Progenitor cell of endocrine pancreas (in vitro differentiated cells): Measurements from ENCODE around the gene DOCK6. TPM values are rescaled to one million over a fixed set of nuclear protein-coding genes. Genes with fewer than 3 reads are reported as not detected.

Source experiments
- DNase-seq: peaks from one replicate; pipeline ENCODE4 v3.0.0; 2021; ENCODE audit warnings: low spot score; ENCODE audit not compliant: unreplicated experiment
- H3K27ac Mint-ChIP-seq: 2 replicates; pipeline ENCODE4 v1.8.0; 2021; ENCODE audit warnings: mild to moderate bottlenecking, moderate library complexity, mixed read lengths
- H3K27me3 Mint-ChIP-seq: 2 replicates; pipeline ENCODE4 v1.8.0; 2021; ENCODE audit warnings: mixed read lengths
- H3K36me3 Mint-ChIP-seq: 2 replicates; pipeline ENCODE4 v1.8.0; 2022; ENCODE audit warnings: mixed read lengths; ENCODE audit not compliant: insufficient read depth
- H3K4me1 Mint-ChIP-seq: 2 replicates; pipeline ENCODE4 v1.8.0; 2021; ENCODE audit warnings: low read depth, mixed read lengths
- H3K4me3 Mint-ChIP-seq: 2 replicates; pipeline ENCODE4 v1.8.0; 2021; ENCODE audit warnings: low read depth, mild to moderate bottlenecking, moderate library complexity, mixed read lengths
- H3K9me3 Mint-ChIP-seq: 2 replicates; pipeline ENCODE4 v1.8.0; 2021; ENCODE audit warnings: low read depth, mixed read lengths
- CTCF ChIP-seq: fragments of 200-600 bp; sonication (generic); IDR thresholded peaks from one replicate; pipeline ENCODE4 v1.5.0; 2021; ENCODE audit warnings: antibody characterized with exemption, mild to moderate bottlenecking; ENCODE audit not compliant: unreplicated experiment
- total RNA-seq: library from RNA; stranded (reverse); gene quantifications from 2 replicates; pipeline ENCODE4 v1.2.1, GENCODE V29; 2021

DOCK6 gene
- total RNA-seq, 1 donor from 2014 or later, result 88.0 TPM

- Mint-ChIP-seq H3K4me3 (no peak overlapping the region), H3K27ac (no peak overlapping the region), H3K4me1 (no peaks in the 10 kb centered on the region), H3K27me3 (no peaks in the 10 kb centered on the region), H3K36me3 (peaks cover 3% of the 10 kb centered on the region), H3K9me3 (no peaks in the 10 kb centered on the region)
- DNase-seq, result peak; percentile 53
- peak; percentile 77 for TF ChIP-seq CTCF
Observed at GRCh38 chr19:11203194-11204075, 58.9 kb downstream of the DOCK6 start.

- Mint-ChIP-seq H3K4me3 (no peak overlapping the region), H3K27ac (no peak overlapping the region), H3K27me3 (no peaks in the 10 kb centered on the region), H3K36me3 (peaks cover 3% of the 10 kb centered on the region), H3K9me3 (no peaks in the 10 kb centered on the region), H3K4me1 (no peaks in the 10 kb centered on the region)
- no peak for TF ChIP-seq CTCF
- no peak for DNase-seq
Observed at GRCh38 chr19:11202488-11203193, 59.7 kb downstream of the DOCK6 start.

- DNase-seq, result no peak
- no peak overlapping the region for H3K27ac Mint-ChIP-seq
- no peak overlapping the region for H3K4me3 Mint-ChIP-seq
- no peak for TF ChIP-seq CTCF
- H3K36me3 Mint-ChIP-seq, result peaks cover 3% of the 10 kb centered on the region
- H3K9me3 Mint-ChIP-seq, result no peaks in the 10 kb centered on the region
- no peaks in the 10 kb centered on the region for H3K27me3 Mint-ChIP-seq
- H3K4me1 Mint-ChIP-seq, result no peaks in the 10 kb centered on the region
Observed at GRCh38 chr19:11201791-11202190, 60.5 kb downstream of the DOCK6 start.

GRCh38 chr19:11200931-11201330 is 61.4 kb downstream of the DOCK6 start:
- no peak for TF ChIP-seq CTCF
- DNase-seq, result no peak
- Mint-ChIP-seq H3K27ac (no peak overlapping the region), H3K9me3 (no peaks in the 10 kb centered on the region), H3K36me3 (peaks cover 3% of the 10 kb centered on the region), H3K4me1 (peaks cover 2% of the 10 kb centered on the region), H3K27me3 (no peaks in the 10 kb centered on the region), H3K4me3 (no peak overlapping the region)

- no peaks in the 10 kb centered on the region for H3K27me3 Mint-ChIP-seq
- peaks cover 5% of the 10 kb centered on the region for H3K36me3 Mint-ChIP-seq
- no peak for TF ChIP-seq CTCF
- no peak for DNase-seq
- no peaks in the 10 kb centered on the region for H3K9me3 Mint-ChIP-seq
- H3K4me3 Mint-ChIP-seq, result no peak overlapping the region
- no peak overlapping the region for H3K27ac Mint-ChIP-seq
- peaks cover 2% of the 10 kb centered on the region for H3K4me1 Mint-ChIP-seq
Observed at GRCh38 chr19:11200015-11200574, 62.2 kb downstream of the DOCK6 start.
